HG03442 (cell line): ENCODE measurements around the gene ZNF630.
"Not testable (repeated sequence)": the region's sequence is repeated elsewhere in the genome, so short reads cannot be mapped to it uniquely, and the experiment has no call there.

ENCODE experiments used
- ATAC-seq: cut with Tn5 transposase; IDR thresholded peaks from one replicate; pipeline ENCODE4 v1.9.1; 2021; ENCODE audit warnings: mild to moderate bottlenecking, moderate library complexity; ENCODE audit not compliant: unreplicated experiment

Gene ZNF630

GRCh38 chrX:48071064-48071985, at the start of gene ZNF630:
Gene ZNF630 (minus strand): TSS chrX:48071640. CDS start chrX:48066886, 4,754 bp downstream.
- ATAC-seq = peak; percentile 86

GRCh38 chrX:48107717-48108116, 36.3 kb upstream of the ZNF630 start:
- no peak for ATAC-seq

GRCh38 chrX:48102874-48103374, 31.5 kb upstream of the ZNF630 start:
- ATAC-seq = no peak

- no peak for ATAC-seq
These were observed 30.0 kb upstream of the ZNF630 start for GRCh38 chrX:48101443-48101842.

GRCh38 chrX:48092558-48092957, 21.1 kb upstream of the ZNF630 start:
- ATAC-seq = not testable (repeated sequence)

GRCh38 chrX:48090123-48090522, 18.7 kb upstream of the ZNF630 start:
- no peak for ATAC-seq

GRCh38 chrX:48086082-48086481, 14.6 kb upstream of the ZNF630 start:
- no peak for ATAC-seq

- ATAC-seq = no peak
These were observed 12.3 kb upstream of the ZNF630 start for GRCh38 chrX:48083706-48084105.

GRCh38 chrX:48083212-48083611, 11.8 kb upstream of the ZNF630 start:
- ATAC-seq = peak; percentile 54

GRCh38 chrX:48076343-48076742, 4.9 kb upstream of the ZNF630 start:
- peak; percentile 42 for ATAC-seq

- ATAC-seq = no peak
These were observed 656 bp upstream of the ZNF630 start for GRCh38 chrX:48071986-48072605.

GRCh38 chrX:48068096-48068887, 3.1 kb downstream of the ZNF630 start:
- no peak for ATAC-seq

- no peak for ATAC-seq
These were observed 7.2 kb downstream of the ZNF630 start for GRCh38 chrX:48064261-48064660.

- no peak for ATAC-seq
These were observed 12.2 kb downstream of the ZNF630 start for GRCh38 chrX:48059296-48059639.

GRCh38 chrX:48058621-48059295, 12.7 kb downstream of the ZNF630 start:
- ATAC-seq = no peak

- ATAC-seq = no peak
These were observed 24.6 kb downstream of the ZNF630 start for GRCh38 chrX:48046846-48047245.

GRCh38 chrX:48045410-48046311, 25.8 kb downstream of the ZNF630 start:
- ATAC-seq = no peak

GRCh38 chrX:48043056-48043455, 28.4 kb downstream of the ZNF630 start:
- ATAC-seq = no peak

GRCh38 chrX:48035891-48036290, 35.5 kb downstream of the ZNF630 start:
- ATAC-seq = no peak
